ENCODE data around the gene RANBP17.

- no peak for TF ChIP-seq CTCF (conservative IDR thresholded peaks at IDR 0.05 in 1 of 2, IDR thresholded peaks at IDR 0.05 in 1 of 2; ENCODE audit: extremely low read depth in 1 of 2, insufficient read depth in 1 of 2, low read depth in 1 of 2, low read length in 2 of 2)
- no peak for TF ChIP-seq EZH2 (IDR thresholded peaks at IDR 0.05; ENCODE audit: borderline replicate concordance, low read length)
These were observed 445.2 kb downstream of the RANBP17 start for GRCh38 chr5:171306781-171307591.

Measured in mammary epithelial cell (primary cell).